GM23338 (cell line): ENCODE results near the gene MET. TPM values are rescaled to one million over a fixed set of nuclear protein-coding genes. Genes with fewer than 3 reads are reported as not detected.

Source experiments
- ATAC-seq: fragments of 200-7000 bp; cut with Tn5 transposase; 3 replicates; pipeline ENCODE4 v1.9.1; 2020
- DNase-seq: peaks from one replicate; pipeline ENCODE4 v3.0.0-alpha.2; 2015; ENCODE audit warnings: low spot score
- H2AFZ ChIP-seq: fragments of 200-600 bp; sonication (generic); 2 replicates; pipeline ENCODE4 v1.8.0; 2016; ENCODE audit warnings: antibody characterized with exemption, mild to moderate bottlenecking, moderate library complexity
- H3F3A ChIP-seq: fragments of 200-600 bp; sonication (generic); replicated peaks from 2 replicates; pipeline ENCODE4 v1.8.0; 2017; ENCODE audit warnings: antibody characterized with exemption, mixed run types, low read depth
- H3K27ac ChIP-seq: fragments of 200-600 bp; sonication (generic); 2 replicates; pipeline ENCODE4 v1.6.1; 2016; ENCODE audit warnings: low read depth
- H3K27me3 ChIP-seq: fragments of 200-600 bp; sonication (generic); 2 replicates; pipeline ENCODE4 v1.8.0; 2016; ENCODE audit warnings: mild to moderate bottlenecking, mixed run types, moderate library complexity; ENCODE audit not compliant: insufficient read depth
- H3K36me3 ChIP-seq: fragments of 200-600 bp; sonication (generic); 2 replicates; pipeline ENCODE4 v1.8.0; 2016; ENCODE audit warnings: mild to moderate bottlenecking; ENCODE audit not compliant: insufficient read depth
- H3K4me1 ChIP-seq: fragments of 200-600 bp; sonication (generic); 2 replicates; pipeline ENCODE4 v1.8.0; 2016; ENCODE audit warnings: mild to moderate bottlenecking, moderate library complexity; ENCODE audit not compliant: insufficient read depth
- H3K4me2 ChIP-seq: fragments of 200-600 bp; sonication (generic); 2 replicates; pipeline ENCODE4 v1.7.1; 2017; ENCODE audit warnings: mixed run types
- H3K4me3 ChIP-seq: fragments of 200-600 bp; sonication (generic); 2 replicates; pipeline ENCODE4 v1.6.1; 2016; ENCODE audit warnings: mixed run types
- H3K79me2 ChIP-seq: fragments of 200-600 bp; sonication (generic); replicated peaks from 2 replicates; pipeline ENCODE4 v1.8.0; 2017; ENCODE audit warnings: mild to moderate bottlenecking; ENCODE audit not compliant: insufficient read depth
- H3K9me2 ChIP-seq: fragments of 200-600 bp; sonication (generic); 2 replicates; pipeline ENCODE4 v1.8.0; 2017; ENCODE audit not compliant: insufficient read depth
- H4K20me1 ChIP-seq: fragments of 200-600 bp; sonication (generic); replicated peaks from 2 replicates; pipeline ENCODE4 v1.8.0; 2017; ENCODE audit warnings: mild to moderate bottlenecking; ENCODE audit not compliant: insufficient read depth
- H3K27ac Mint-ChIP-seq: 2 replicates; pipeline ENCODE4 v1.8.0; 2020; ENCODE audit warnings: inconsistent platforms, mild to moderate bottlenecking, moderate library complexity, mixed read lengths
- H3K27me3 Mint-ChIP-seq: 3 replicates; pipeline ENCODE4 v1.8.0; 2022; ENCODE audit warnings: low read depth, mild to moderate bottlenecking, moderate library complexity, mixed read lengths, inconsistent platforms; ENCODE audit not compliant: insufficient read depth, poor library complexity
- H3K36me3 Mint-ChIP-seq: 3 replicates; pipeline ENCODE4 v1.8.0; 2021; ENCODE audit warnings: low read depth, mild to moderate bottlenecking, inconsistent platforms, moderate library complexity, mixed read lengths
- H3K4me1 Mint-ChIP-seq: 3 replicates; pipeline ENCODE4 v1.8.0; 2020; ENCODE audit warnings: mild to moderate bottlenecking, inconsistent platforms, mixed read lengths
- H3K4me3 Mint-ChIP-seq: 3 replicates; pipeline ENCODE4 v1.8.0; 2021; ENCODE audit warnings: moderate library complexity, mild to moderate bottlenecking, inconsistent platforms, mixed read lengths
- H3K9me3 Mint-ChIP-seq: 3 replicates; pipeline ENCODE4 v1.8.0; 2020; ENCODE audit warnings: moderate library complexity, mild to moderate bottlenecking, inconsistent platforms, mixed read lengths
- CREB1 ChIP-seq: fragments of 250-450 bp; sonication (Bioruptor Pico); IDR thresholded peaks from 2 replicates; pipeline ENCODE4 v1.5.0; 2020; ENCODE audit warnings: low read depth, mild to moderate bottlenecking, moderate library complexity
- CTCF ChIP-seq, 2 experiments: fragments of 200-600 bp in 1 of 2; sonication (generic) in 1 of 2; conservative IDR thresholded peaks; 2 replicates each; pipeline versions ENCODE4 v1.5.1 to v1.6.1; 2016 to 2017; ENCODE audit warnings: antibody characterized with exemption in 2 of 2, low read depth in 2 of 2, mild to moderate bottlenecking in 2 of 2, moderate library complexity in 1 of 2
- ETS1 ChIP-seq: IDR thresholded peaks from 2 replicates; pipeline ENCODE4 v1.6.1; 2016; ENCODE audit warnings: antibody characterized with exemption
- EZH2 ChIP-seq: fragments of 200-600 bp; sonication (generic); IDR thresholded peaks from one replicate; pipeline ENCODE4 v1.8.0; 2017; ENCODE audit warnings: antibody characterized with exemption, mild to moderate bottlenecking, low read depth; ENCODE audit not compliant: unreplicated experiment
- EZH2phosphoT487 ChIP-seq: fragments of 200-600 bp; sonication (generic); IDR thresholded peaks from one replicate; pipeline ENCODE4 v1.8.1; 2018; ENCODE audit warnings: antibody characterized with exemption; ENCODE audit not compliant: unreplicated experiment
- JUNB ChIP-seq: IDR thresholded peaks from one replicate; pipeline ENCODE4 v1.6.1; 2016; ENCODE audit warnings: antibody characterized with exemption; ENCODE audit not compliant: unreplicated experiment
- NANOG ChIP-seq: IDR thresholded peaks from 2 replicates; pipeline ENCODE4 v1.6.1; 2016; ENCODE audit warnings: antibody characterized with exemption, borderline replicate concordance
- POLR2AphosphoS5 ChIP-seq: IDR thresholded peaks from 2 replicates; pipeline ENCODE4 v1.6.1; 2016; ENCODE audit warnings: antibody characterized with exemption, low read depth
- REST ChIP-seq: IDR thresholded peaks from one replicate; pipeline ENCODE4 v1.6.1; 2018; ENCODE audit warnings: antibody characterized with exemption; ENCODE audit not compliant: unreplicated experiment
- STAT1 ChIP-seq: IDR thresholded peaks from one replicate; pipeline ENCODE4 v1.6.1; 2016; ENCODE audit warnings: antibody characterized with exemption; ENCODE audit not compliant: unreplicated experiment
- ZNF114 ChIP-seq: fragments of 250-450 bp; sonication (Bioruptor Pico); IDR thresholded peaks from 2 replicates; pipeline ENCODE4 v1.5.0; 2020; ENCODE audit warnings: mild to moderate bottlenecking, moderate library complexity
- ZNF331 ChIP-seq: fragments of 250-450 bp; sonication (Bioruptor Pico); IDR thresholded peaks from 2 replicates; pipeline ENCODE4 v1.5.0; 2020; ENCODE audit warnings: low read depth, mild to moderate bottlenecking, moderate library complexity
- ZNF462 ChIP-seq: fragments of 250-450 bp; sonication (Bioruptor Pico); IDR thresholded peaks from 2 replicates; pipeline ENCODE4 v1.5.0; 2020; ENCODE audit warnings: mild to moderate bottlenecking, moderate library complexity
- polyA plus RNA-seq: library from polyadenylated mRNA; unstranded; fragments of >200 nt; fragmentation: Nextera tagmentation; extraction: Ambion mirVana; gene quantifications from 2 replicates; pipeline ENCODE4 v1.2.1, GENCODE V29; 2016
- total RNA-seq: library from RNA; depleted of rRNA; stranded (reverse); fragments of >200 nt; shearing (Covaris generic); gene quantifications from 2 replicates; pipeline ENCODE4 v1.2.3, GENCODE V29; 2014

MET gene
- total and polyA plus RNA-seq, 2 experiments from 2014 or later = 4.8 to 23.1 TPM

GRCh38 chr7:116663744-116664143, 8.3 kb upstream of the MET start:
- no peak overlapping the region for H3K4me2 ChIP-seq
- Mint-ChIP-seq H3K36me3 (no peaks in the 10 kb centered on the region), H3K4me1 (no peaks in the 10 kb centered on the region), H3K9me3 (no peaks in the 10 kb centered on the region; the same call in 2 of the 3 replicates), H3K4me3 (no peak overlapping the region), H3K27ac (no peak overlapping the region), H3K27me3 (no peaks in the 10 kb centered on the region)
- H4K20me1 ChIP-seq = no peaks in the 10 kb centered on the region
- H3K4me3 ChIP-seq = no peak overlapping the region
- no peaks in the 10 kb centered on the region for H3K36me3 ChIP-seq
- no peaks in the 10 kb centered on the region for H3K4me1 ChIP-seq
- no peaks in the 10 kb centered on the region for H3K27me3 ChIP-seq
- no peaks in the 10 kb centered on the region for H3K79me2 ChIP-seq
- no peak overlapping the region for H2AFZ ChIP-seq
- H3K9me2 ChIP-seq = no peaks in the 10 kb centered on the region
- H3F3A ChIP-seq = no peaks in the 10 kb centered on the region
- no peak for TF ChIP-seq ETS1
- no peak for TF ChIP-seq CTCF (conservative IDR thresholded peaks at IDR 0.05; ENCODE audit: low read depth in 2 of 2)
- no peak for TF ChIP-seq JUNB
- no peak for TF ChIP-seq POLR2AphosphoS5
- no peak for TF ChIP-seq ZNF462
- TF ChIP-seq EZH2phosphoT487 = no peak
- TF ChIP-seq STAT1 = no peak
- no peak for TF ChIP-seq ZNF331
- no peak for TF ChIP-seq ZNF114 (CRISPR knock-in tag)
- no peak for TF ChIP-seq EZH2
- TF ChIP-seq CREB1 = no peak
- TF ChIP-seq NANOG = no peak
- TF ChIP-seq REST = no peak
- DNase-seq (no peak), ATAC-seq (no peak)
- no peak overlapping the region for H3K27ac ChIP-seq
